Loucy (cell line): ENCODE measurements around the gene BCLAF3.

Experiments
- EZH2phosphoT487 ChIP-seq: fragments of 200-600 bp; IDR thresholded peaks from 2 replicates; pipeline ENCODE4 v1.6.1; 2018; ENCODE audit warnings: antibody characterized with exemption, mild to moderate bottlenecking, moderate library complexity, borderline replicate concordance
- TF ChIP-seq, protein P1 (sequence below): fragments of 200-600 bp; sonication (generic); conservative IDR thresholded peaks from 2 replicates; pipeline ENCODE4 v1.5.1; 2014; ENCODE audit warnings: mild to moderate bottlenecking, antibody characterized with exemption, low read length

DNA sequence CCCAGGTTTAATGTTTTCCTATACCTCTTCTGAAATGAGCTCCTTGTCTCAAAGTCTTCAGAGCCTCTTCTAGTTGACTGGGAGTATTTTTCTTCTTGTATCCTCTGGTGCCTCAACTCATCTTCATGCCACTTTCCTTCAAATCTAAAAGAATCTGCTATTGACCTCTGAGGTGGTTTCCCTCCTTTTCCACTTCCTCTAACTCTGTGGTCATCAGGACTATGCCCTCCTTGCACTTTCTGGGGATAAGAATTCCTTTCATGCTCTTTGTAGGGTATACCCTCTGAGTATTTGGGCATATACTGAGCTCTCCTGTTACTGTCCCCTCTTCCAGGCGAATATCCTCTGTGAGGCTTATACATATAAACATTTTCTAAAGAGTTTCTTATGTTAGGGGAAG lies 24.8 kb downstream of the BCLAF3 start:
- TF ChIP-seq, protein P1, sequence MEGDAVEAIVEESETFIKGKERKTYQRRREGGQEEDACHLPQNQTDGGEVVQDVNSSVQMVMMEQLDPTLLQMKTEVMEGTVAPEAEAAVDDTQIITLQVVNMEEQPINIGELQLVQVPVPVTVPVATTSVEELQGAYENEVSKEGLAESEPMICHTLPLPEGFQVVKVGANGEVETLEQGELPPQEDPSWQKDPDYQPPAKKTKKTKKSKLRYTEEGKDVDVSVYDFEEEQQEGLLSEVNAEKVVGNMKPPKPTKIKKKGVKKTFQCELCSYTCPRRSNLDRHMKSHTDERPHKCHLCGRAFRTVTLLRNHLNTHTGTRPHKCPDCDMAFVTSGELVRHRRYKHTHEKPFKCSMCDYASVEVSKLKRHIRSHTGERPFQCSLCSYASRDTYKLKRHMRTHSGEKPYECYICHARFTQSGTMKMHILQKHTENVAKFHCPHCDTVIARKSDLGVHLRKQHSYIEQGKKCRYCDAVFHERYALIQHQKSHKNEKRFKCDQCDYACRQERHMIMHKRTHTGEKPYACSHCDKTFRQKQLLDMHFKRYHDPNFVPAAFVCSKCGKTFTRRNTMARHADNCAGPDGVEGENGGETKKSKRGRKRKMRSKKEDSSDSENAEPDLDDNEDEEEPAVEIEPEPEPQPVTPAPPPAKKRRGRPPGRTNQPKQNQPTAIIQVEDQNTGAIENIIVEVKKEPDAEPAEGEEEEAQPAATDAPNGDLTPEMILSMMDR, result no peak
- TF ChIP-seq EZH2phosphoT487, result no peak
